HTR-8/SVneo (cell line): ENCODE results near the gene RFX4.
"Not testable (repeated sequence)": the region's sequence is repeated elsewhere in the genome, so short reads cannot be mapped to it uniquely, and the experiment has no call there.

ENCODE experiments used
- DNase-seq: peaks from one replicate; pipeline ENCODE4 v3.0.0; 2011; ENCODE audit warnings: low spot score, mixed read lengths; ENCODE audit not compliant: insufficient read length
- FAIRE-seq: peaks from 2 replicates; lab custom pipeline; 2011; peaks lifted over from hg19 to GRCh38; lab: Jason Lieb, UNC

RFX4 gene

DNA sequence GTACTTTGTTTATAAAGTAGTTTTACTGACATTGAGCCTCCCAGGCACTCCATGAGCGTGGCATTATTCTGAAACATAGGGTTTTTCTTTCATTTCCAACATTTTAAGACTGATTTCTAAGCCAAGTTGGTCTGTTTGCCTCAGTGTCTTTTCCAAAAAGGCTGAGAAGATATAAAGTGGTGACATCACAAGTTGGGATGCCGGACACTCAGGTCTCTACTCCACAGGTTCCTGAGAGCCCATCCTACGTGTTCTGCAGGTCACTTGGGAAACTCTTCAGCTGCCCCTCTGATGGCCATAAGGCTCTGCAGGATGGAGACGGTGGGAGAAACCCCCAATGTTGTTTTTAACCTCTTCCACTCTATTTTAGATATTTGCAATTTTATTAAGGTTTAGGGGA lies 6.0 kb downstream of the RFX4 start:
- FAIRE-seq = no peak

DNA sequence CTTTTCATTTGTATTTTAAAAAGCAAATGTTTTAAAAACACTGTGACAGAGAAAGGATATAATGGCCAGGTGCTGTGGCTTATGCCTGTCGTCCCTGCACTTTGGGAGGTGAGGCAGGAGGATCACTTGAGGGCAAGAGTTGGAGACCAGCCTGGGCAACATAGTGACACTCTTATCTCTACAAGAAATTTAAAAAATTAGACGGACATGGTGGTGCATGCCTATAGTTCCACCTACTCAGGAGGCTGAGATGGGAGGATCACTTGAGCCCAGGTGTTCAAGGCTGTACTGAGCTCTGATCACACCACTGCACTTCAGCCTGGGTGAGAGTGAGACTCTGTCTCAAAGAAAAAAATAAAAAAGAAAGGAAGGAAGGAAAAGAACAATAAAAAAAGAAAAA lies 7.8 kb downstream of the RFX4 start:
- DNase-seq (no peak), FAIRE-seq (no peak)

More for the DNA sequence above, 6.0 kb downstream of the RFX4 start:
- no peak for DNase-seq

- no peak for FAIRE-seq
- DNase-seq = no peak
Observed at GRCh38 chr12:106594447-106594846, 11.6 kb downstream of the RFX4 start.

DNA sequence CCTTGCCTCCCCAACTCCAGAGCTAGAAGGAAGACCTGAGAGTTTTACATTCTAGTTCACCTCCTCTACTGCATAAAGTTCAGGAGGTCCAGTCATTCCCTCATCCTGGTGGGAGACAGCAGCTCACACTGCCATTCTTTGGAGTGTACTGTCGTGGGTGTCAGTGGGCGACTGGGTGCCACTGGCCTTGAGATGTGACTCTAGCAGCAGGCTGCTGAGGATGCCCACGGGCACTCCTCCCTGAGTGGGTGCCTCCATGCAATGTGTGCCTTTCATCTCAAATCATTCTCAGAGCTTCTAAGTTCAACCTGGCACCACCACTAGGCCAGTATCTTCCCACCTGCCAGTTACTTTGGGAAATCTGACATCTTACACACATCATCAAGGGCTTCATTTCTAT lies 12.5 kb downstream of the RFX4 start:
- DNase-seq = no peak
- no peak for FAIRE-seq

DNA sequence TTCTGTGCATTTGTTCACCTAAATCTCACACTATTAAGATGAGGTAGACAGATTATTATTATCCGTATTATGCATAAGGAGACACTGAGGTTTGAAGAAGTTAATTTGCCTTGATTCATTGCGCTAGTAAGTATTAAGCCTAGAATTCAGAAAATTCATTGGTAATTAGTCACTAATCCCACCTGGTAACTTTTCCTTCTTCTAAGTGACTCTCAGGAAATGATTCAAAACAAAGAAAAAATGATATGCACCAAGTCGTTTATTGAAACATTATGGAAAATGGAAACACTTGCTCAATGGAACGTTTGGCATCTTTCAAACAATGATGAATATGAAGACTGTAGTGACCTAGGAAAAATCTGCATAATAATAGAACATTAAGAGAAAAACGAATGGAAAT lies 15.2 kb downstream of the RFX4 start:
- FAIRE-seq = no peak

GRCh38 chr12:106599302-106599701 lies 16.5 kb downstream of the RFX4 start:
- DNase-seq (no peak), FAIRE-seq (no peak)

More for the DNA sequence above, 15.2 kb downstream of the RFX4 start:
- no peak for DNase-seq

GRCh38 chr12:106600503-106600902 lies 17.7 kb downstream of the RFX4 start:
- DNase-seq (no peak), FAIRE-seq (no peak)

GRCh38 chr12:106601031-106601430 lies 18.2 kb downstream of the RFX4 start:
- DNase-seq (no peak), FAIRE-seq (no peak)

GRCh38 chr12:106601496-106601895 lies 18.7 kb downstream of the RFX4 start:
- FAIRE-seq = no peak

DNA sequence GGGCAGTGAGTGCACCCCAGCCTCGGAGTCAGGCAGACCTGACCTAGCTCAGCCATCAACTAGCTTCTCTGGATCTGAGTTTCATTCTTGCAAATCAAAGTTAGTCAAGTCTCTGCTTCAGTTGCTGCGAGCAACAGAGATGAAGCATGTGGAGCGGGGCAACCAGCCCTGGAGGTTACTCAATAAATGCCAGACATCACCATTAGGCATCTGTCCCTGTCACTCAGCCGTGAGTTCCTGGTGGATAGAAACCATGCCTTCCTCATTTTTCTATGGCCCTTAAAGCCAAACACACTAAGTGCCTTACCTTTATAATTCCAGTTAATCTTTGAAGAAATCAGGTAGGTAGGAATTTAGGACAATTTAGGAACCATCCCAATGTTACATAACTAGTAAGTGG lies 19.3 kb downstream of the RFX4 start:
- no peak for FAIRE-seq
- no peak for DNase-seq

More at GRCh38 chr12:106601496-106601895, 18.7 kb downstream of the RFX4 start:
- no peak for DNase-seq

GRCh38 chr12:106605254-106605653 lies 22.4 kb downstream of the RFX4 start:
- FAIRE-seq = no peak

DNA sequence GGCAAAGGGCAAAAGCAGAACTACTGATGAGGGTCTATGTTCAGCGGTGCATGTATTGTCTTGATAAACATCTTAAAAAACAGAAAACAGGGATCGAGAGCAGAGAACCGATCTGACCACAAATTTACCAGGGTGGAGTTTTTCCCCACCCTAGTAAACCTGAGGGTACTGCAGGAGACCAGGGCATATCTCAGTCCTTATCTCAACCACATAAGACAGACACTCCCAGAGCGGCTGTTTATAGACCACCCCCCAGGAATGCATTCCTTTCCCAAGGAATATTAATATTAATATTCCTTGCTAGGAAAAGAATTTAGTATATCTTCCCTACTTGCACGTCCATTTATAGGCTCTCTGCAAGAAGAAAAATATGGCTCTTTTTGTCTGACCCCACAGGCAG lies 37.8 kb downstream of the RFX4 start:
- not testable (repeated sequence) for FAIRE-seq, DNase-seq

More at GRCh38 chr12:106605254-106605653, 22.4 kb downstream of the RFX4 start:
- no peak for DNase-seq

DNA sequence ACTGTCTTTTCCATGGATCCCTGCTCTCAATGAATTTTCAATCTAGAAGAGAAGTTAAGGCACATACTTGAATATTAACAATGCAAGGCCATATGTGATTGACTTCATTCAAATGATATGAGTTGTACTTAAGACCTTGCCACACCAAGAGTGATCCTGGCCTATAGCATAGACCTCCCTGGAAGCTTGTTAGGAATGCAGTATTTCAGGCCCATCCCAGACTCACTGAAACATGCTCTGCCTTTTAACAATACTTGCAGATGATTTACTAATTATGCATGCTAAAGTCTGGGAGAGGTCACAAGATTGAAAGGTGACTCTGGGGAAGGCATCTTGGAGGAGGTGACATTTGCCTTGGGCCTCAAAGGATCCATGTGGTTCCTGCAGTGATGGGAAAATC lies 43.2 kb downstream of the RFX4 start:
- DNase-seq (no peak), FAIRE-seq (no peak)

DNA sequence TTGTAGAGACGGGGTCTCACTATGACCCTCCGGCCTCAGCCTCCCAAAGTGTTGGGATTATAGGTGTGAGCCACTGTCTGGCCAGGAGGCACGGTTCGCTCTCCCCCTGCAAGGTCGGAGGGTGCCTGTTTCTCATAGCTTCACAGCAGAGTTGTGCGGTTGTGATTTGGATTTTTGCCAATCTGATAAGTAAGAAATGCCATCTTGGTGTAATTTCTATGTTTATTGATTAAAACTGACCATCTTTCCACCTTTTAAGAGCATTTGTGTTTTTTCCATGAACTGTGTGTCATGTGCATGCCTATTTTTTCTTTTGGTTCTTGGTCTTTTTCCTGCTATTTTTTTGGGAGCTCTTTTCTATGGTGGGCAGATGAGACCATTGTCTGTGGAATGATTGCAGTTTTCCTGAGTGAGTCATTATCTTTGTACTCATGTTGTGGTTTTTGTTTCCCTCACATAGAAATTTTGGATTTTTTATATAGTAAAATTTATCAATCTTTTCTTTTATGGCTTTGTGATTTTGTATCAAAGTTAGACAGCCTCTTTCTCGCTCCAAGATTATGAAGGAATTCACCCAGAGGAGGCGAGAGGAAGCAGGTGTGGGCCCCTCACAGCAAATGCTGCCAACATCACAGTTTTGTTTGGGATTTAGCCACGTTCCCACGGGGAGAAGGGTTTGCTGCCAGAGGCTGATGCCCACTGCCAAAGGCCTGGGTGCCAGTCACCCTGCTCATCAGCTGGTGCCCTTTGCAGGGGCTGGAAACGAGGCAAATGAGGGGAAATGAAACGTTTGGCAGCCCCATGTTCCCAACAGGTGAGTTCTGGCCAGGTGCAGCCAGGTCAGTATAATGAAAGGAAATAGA lies 47.2 kb downstream of the RFX4 start:
- no peak for FAIRE-seq
- peak; percentile 22 for DNase-seq

DNA sequence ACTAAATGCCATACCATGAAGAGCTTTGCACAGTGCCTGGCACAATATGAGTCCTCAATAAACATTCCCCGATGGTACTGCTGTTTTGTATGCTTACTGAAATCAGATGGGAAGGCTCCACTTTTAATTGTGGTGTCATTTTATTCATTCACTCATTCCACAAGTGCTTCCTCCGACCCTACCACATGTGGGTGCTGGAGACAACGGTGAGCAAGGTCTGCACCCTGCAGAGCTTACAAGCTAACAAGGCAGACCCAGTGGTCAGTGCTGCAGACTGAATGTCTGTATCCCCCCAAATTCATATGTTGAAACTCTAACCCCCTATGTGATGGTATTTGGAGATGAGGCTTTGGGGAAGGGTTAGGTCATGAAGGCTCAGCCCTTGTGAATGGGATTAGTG lies 48.3 kb downstream of the RFX4 start:
- no peak for FAIRE-seq
- no peak for DNase-seq

GRCh38 chr12:106631797-106632196 lies 49.0 kb downstream of the RFX4 start:
- no peak for FAIRE-seq
- no peak for DNase-seq

GRCh38 chr12:106632797-106633450 lies 50.1 kb downstream of the RFX4 start:
- no peak for FAIRE-seq
- DNase-seq = no peak

- no peak for DNase-seq
- no peak for FAIRE-seq
Observed at GRCh38 chr12:106633451-106633823, 50.6 kb downstream of the RFX4 start.

DNA sequence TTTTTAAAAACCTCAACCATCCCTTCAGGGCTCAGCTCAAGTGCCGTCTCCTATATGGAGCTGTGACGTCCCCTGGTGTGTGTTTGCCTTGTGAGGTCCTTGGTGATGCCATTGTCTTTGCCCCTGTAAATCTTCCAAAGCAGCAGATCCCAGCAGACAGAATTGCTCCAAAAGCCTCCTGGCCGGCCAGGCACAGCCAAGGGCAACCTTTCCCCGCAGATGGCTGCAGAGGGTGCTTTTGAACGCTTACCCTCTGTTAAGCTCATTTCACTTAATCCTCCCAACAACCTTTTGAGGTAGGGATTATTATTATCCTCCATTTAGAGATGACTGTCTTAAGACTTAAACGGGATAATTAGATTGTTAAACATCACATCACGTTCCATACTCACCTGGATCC lies 51.4 kb downstream of the RFX4 start:
- FAIRE-seq (no peak), DNase-seq (no peak)

GRCh38 chr12:106643000-106643399 lies 60.2 kb downstream of the RFX4 start:
- FAIRE-seq (no peak), DNase-seq (no peak)

GRCh38 chr12:106644335-106645073 lies 61.7 kb downstream of the RFX4 start:
- no peak for DNase-seq
- FAIRE-seq = no peak
